Skeletal muscle satellite cell (primary cell): ENCODE measurements around the gene HOMER3.
"Not testable (repeated sequence)": the region's sequence is repeated elsewhere in the genome, so short reads cannot be mapped to it uniquely, and the experiment has no call there.

ENCODE experiments used
- H3K27me3 ChIP-seq: 2 replicates; pipeline ENCODE4 v1.7.0; 2013; ENCODE audit warnings: low read length; ENCODE audit not compliant: control insufficient read depth, insufficient read depth
- H3K36me3 ChIP-seq: 2 replicates; pipeline ENCODE4 v1.7.0; 2013; ENCODE audit warnings: mild to moderate bottlenecking, control low read depth, low read length; ENCODE audit not compliant: insufficient read depth
- H3K4me1 ChIP-seq: 2 replicates; pipeline ENCODE4 v1.7.0; 2013; ENCODE audit warnings: low read length; ENCODE audit not compliant: control insufficient read depth, insufficient read depth
- H3K4me2 ChIP-seq: 2 replicates; pipeline ENCODE4 v1.7.0; 2013; ENCODE audit warnings: mild to moderate bottlenecking, low read length
- H3K4me3 ChIP-seq: 2 replicates; pipeline ENCODE4 v1.7.0; 2013; ENCODE audit warnings: low read length
- H3K9ac ChIP-seq: 2 replicates; pipeline ENCODE4 v1.7.0; 2013; ENCODE audit warnings: mild to moderate bottlenecking, low read depth, low read length, moderate library complexity
- H3K9me3 ChIP-seq: replicated peaks from 2 replicates; pipeline ENCODE4 v1.7.0; 2013; ENCODE audit warnings: mild to moderate bottlenecking, control low read depth, low read length

The HOMER3 gene

DNA sequence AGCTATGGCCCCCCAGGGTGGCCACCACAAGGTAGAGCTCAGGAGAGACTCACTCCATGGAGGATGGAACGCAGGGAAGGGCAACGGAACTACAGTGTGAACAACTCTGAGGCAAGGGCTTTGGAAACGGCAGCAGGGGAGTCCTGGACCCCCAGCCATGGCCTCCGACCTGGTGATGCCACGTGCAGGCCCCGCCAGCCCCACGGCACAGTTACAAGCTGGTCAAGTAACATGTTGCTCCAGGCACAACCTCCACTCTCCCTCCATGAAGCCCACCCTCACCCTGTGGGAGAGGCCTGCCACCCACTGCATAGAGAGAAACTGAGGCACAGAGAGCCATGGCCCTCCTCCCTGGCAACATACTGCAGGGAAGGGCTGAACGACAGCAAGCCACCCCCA, 36.0 kb downstream of the HOMER3 start:
- Histone ChIP-seq H3K4me3 (no peak overlapping the region), H3K27me3 (no peaks in the 10 kb centered on the region), H3K4me2 (no peak overlapping the region), H3K9ac (no peak overlapping the region), H3K4me1 (no peaks in the 10 kb centered on the region), H3K9me3 (no peaks in the 10 kb centered on the region), H3K36me3 (peaks cover 44% of the 10 kb centered on the region)

DNA sequence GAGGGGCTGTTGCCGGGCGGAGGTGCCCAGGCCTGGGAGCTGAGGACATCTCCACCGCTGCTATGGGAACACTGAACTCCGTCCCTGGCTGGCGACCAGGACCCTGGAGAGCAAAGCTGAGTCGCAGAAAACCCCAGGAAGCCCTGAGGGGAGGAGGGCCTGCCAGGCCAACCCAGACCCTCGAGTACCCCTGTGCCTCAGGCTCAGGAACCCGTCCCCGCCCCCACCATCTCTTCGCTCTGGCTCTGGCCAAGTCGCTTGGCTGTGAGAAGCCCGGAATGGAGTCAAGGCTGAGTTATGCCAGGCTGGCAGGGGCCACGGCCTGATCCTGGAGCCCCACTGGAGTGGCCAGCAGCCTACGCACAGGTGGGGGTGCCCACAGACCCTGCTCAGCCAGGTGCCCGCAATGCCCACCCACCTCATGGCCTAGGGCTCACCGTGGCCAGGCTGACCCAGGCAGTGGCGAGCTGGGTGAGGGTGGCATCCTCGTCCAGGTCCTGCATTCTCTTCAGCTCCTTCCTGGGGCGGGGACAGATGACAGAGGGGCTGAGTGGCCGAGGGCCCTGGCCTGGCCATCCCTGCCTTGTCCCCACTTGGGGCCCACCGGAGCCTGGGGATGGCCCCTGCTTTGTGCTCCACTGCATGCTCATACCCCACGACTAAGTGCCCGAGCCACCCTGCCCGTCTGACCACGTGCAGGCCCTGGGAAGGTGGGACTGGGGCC, 36.5 kb downstream of the HOMER3 start:
- Histone ChIP-seq H3K36me3 (peaks cover 43% of the 10 kb centered on the region), H3K4me3 (no peak overlapping the region), H3K9me3 (no peaks in the 10 kb centered on the region)

DNA sequence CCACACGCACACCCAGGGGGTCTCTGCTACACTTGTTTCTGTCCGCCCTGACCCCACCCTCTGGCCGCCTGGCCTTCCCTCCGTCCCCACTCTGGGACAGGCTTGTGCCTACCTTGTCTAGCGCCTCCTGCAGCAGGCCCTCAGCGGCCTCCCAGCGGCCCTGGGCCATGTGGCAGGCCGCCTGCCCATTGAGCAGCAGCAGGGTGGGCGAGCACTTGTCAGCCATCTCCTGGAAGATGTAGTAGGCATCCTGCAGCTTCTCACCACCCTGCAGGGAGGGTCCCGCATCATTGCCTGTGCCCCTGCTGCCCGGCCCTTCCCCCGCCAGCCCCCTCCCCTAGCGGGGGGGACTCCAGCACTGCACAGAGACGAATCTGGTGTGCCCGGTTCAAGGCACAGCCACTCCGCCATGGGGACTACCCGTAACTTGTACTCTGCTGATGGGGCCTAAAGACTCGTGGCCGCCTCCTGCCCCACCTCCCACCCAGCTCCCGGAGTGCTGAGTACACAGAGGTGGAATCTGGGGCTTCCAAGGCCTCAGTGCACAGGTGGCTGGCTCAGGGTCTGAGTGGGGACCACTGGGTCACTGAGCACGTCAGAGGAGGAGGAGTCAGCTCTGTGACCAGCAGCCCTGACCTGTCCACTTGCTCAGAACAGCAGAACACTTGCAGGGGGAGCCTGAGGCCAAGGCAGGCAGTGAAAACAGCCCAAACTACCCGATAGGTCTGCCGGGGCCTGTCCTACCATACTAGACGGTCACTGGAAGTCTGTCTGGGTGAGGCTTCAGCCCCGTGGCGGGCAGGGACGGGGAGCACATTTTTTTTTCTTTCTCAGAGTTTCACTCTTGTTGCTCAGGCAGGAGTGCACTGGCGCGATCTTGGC, 37.6 kb downstream of the HOMER3 start:
- H3K4me2 ChIP-seq = no peak overlapping the region
- H3K4me1 ChIP-seq = no peaks in the 10 kb centered on the region
- H3K4me3 ChIP-seq = no peak overlapping the region
- no peak overlapping the region for H3K9ac ChIP-seq
- H3K27me3 ChIP-seq = no peaks in the 10 kb centered on the region
- H3K9me3 ChIP-seq = no peaks in the 10 kb centered on the region
- H3K36me3 ChIP-seq = peaks cover 43% of the 10 kb centered on the region

More for the DNA sequence above, 36.5 kb downstream of the HOMER3 start:
- Histone ChIP-seq H3K4me1 (no peaks in the 10 kb centered on the region), H3K27me3 (no peaks in the 10 kb centered on the region), H3K4me2 (no peak overlapping the region), H3K9ac (no peak overlapping the region)

DNA sequence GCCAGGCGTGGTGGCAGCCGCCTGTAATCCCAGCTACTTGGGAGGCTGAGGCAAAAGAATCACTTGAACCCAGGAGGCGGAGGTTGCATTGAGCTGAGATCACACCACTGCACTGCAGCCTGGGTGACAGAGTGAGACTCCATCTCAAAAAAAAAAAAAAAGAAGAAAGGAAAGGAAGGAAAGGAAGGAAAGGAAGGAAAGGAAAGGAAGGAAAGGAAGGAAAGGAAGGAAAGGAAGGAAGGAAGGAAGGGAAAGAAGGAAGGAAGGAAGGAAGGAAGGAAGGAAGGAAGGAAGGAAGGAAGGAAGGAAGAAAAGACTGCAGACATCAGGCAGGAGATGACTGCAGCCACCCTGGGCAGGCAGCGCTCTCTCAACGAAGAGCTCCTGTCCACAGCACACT, 38.5 kb downstream of the HOMER3 start:
- not testable (repeated sequence) for H3K4me2 ChIP-seq, H3K4me1 ChIP-seq, H3K9me3 ChIP-seq, H3K27me3 ChIP-seq, H3K4me3 ChIP-seq, H3K9ac ChIP-seq
- H3K36me3 ChIP-seq = peaks cover 36% of the 10 kb centered on the region

DNA sequence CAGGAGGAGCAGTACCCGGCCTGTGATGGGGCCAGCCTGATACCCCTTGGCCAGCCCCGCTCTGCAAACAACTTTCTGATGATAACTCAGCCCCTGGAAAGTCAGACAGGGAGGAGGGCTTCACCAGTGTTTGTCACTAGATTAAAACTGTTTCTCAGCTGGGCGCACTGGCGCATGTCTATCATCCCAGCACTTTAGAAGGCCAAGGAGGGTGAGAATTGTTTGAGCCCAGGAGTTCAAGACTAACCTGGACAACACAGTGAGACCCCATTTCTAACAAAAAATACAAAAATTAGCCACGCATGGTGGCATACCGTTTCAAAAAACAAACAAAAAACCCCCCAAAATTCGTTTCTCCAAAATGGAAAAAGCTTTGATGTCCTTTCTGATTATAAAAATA, 39.5 kb downstream of the HOMER3 start:
- H3K36me3 ChIP-seq = peaks cover 31% of the 10 kb centered on the region
- H3K4me2 ChIP-seq = no peak overlapping the region
- no peak overlapping the region for H3K9ac ChIP-seq
- no peaks in the 10 kb centered on the region for H3K27me3 ChIP-seq
- H3K4me1 ChIP-seq = no peaks in the 10 kb centered on the region
- H3K9me3 ChIP-seq = no peaks in the 10 kb centered on the region
- no peak overlapping the region for H3K4me3 ChIP-seq

DNA sequence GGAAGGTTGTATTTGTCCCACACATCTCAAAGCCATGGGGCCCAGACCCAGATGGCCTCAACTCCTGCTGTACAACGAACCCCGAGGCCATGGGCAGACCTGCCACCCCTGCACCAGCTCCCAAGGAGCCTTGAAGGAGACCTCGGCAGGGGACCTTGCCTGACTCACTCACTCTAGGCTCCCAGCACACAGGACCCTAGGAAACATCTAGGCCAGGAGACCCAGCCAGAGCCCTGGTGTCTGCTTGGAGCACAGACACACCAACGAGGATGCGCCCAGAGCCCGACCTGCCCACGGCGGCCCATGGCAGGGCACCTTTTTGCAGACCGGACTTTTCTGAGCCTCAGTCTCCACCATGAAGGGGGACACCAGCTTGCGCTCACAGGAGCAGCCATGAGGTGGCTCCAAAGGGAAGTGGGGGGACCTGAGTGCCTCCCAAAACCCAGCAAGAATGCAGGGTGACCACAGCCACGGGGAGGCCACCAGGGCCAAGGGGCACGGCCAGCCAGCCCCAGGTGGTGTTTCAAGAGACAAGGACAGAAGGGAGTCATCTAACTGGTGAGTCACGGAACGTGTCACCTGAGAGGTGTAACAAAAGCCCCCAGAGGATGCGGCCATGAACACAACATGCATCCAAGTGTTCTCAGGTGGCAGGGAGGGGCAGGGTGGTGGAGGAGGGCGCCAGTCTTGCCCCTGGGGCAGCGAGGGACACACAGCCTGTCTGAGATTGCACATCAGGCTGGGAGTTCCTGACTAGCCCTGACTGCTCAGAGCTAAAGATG, 40.1 kb downstream of the HOMER3 start:
- H3K36me3 ChIP-seq = peaks cover 31% of the 10 kb centered on the region

DNA sequence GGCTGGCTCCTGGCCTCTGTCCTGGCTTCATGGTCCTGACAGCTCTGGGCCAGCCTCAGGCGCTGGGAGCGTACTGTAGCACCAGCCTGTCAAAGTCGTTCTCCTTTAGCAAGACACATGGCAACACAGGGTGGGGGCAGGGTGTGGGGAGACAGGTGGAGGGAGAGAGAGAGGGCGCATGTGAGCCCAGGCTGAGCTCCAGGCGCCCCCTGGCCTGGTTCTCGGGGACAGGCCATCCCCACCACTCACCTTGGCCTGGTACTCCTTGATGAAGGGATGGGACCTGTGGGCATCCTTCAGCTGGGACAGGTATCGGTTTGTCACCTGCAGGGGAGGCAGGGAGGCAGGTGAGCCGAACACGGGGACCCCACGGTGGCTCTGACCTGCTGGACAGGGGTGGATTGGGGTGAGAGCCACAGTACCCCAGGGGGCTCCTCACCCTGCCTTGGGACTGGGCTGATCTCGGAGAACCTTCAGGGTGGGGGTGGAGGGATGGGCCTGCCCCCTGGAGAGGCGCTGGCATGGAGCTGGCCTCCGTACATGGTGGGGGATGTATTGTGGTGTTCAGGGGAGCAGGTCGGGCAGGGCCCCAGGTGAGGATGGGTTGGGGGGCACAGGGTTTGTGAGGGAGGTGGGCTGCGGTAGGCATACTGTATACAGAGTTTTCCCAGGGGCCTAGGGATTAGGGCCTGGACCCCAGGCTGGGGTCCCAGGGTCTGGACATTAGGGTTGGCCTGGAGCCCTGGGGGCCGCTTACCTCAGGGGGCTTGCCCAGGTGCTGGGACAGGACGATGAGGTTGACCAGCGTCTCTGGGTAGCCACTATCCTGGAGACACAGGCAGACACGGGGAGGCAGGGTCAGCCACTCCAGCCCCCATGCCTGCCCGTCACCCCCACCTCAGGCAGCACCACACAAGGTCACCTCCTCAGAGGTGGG, 41.1 kb downstream of the HOMER3 start:
- Histone ChIP-seq H3K4me3 (no peak overlapping the region), H3K36me3 (peaks cover 25% of the 10 kb centered on the region), H3K9ac (no peak overlapping the region), H3K9me3 (no peaks in the 10 kb centered on the region), H3K4me2 (no peak overlapping the region), H3K4me1 (peaks cover 7% of the 10 kb centered on the region), H3K27me3 (peaks cover 3% of the 10 kb centered on the region)

More for the DNA sequence above, 40.1 kb downstream of the HOMER3 start:
- no peak overlapping the region for H3K9ac ChIP-seq
- no peaks in the 10 kb centered on the region for H3K27me3 ChIP-seq
- H3K4me2 ChIP-seq = no peak overlapping the region
- no peak overlapping the region for H3K4me3 ChIP-seq
- no peaks in the 10 kb centered on the region for H3K9me3 ChIP-seq
- no peaks in the 10 kb centered on the region for H3K4me1 ChIP-seq

DNA sequence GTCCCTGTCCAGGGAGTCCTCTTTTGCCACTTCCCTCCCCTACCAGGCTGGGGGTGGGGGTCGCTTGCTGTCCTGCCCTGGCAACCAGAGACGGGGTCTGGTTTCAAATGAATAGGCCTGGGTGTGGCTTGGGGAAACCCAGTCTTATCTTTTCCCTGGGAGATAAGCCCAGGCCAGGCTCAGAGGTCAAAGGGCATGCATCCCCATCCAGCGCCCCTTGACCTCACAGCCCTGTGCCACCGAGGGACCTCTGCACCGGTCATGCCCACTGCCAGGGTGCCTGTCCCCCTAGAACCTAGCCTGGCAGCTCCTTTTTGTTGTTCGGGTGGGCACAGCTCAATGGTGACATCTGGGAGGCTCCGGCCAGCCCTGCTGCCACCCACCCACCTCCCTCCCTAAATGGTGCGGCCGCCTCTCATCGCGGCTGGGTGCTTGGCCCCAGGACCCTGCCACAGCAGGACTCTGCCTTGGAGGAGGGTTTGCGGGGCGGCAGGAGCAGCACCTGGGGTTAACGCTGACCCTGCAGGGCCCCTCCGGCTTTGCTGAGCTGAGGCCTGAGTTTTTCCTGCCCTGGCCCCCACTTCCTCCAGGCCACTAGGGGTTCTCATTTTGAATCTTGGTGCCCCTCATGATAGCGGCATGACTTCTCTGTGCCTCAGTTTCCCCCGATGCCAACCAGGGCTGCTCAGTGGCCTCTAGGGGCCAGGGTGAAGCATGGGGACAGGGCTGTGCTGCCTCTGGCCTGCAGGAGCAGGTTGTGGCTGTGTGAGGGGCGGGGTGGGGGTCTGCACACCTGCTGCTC, 42.2 kb downstream of the HOMER3 start:
- H3K9ac ChIP-seq = no peak overlapping the region
- H3K4me2 ChIP-seq = no peak overlapping the region
- H3K36me3 ChIP-seq = peaks cover 20% of the 10 kb centered on the region
- no peak overlapping the region for H3K4me3 ChIP-seq
- no peaks in the 10 kb centered on the region for H3K9me3 ChIP-seq
- peaks cover 14% of the 10 kb centered on the region for H3K4me1 ChIP-seq
- H3K27me3 ChIP-seq = peaks cover 12% of the 10 kb centered on the region

DNA sequence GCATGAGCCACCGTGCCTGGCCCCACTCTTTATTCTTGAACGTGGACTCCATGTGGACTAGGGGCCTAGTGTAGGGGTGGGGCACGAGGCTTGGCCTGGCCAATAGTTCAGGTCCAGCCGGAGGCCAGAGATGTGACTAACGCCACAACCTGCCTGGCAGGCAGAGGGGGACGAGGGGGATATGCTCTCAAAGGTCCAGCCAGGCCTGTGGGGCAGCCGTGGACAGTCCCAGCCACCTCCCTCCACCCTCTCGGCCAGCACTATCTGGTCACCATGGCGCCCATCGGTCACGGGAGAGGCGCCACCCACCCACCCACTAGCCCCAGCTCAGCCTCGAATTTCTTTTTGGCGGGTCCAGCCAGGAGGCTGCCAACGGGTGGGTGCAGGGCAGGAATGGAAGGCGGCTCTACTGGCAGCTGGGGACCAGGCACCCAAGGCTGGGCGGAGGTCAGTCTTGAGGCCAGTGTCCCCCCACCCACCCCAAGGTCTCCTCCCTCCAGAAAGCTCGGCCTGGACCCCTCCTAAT, 42.9 kb downstream of the HOMER3 start:
- Histone ChIP-seq H3K4me2 (no peak overlapping the region), H3K27me3 (peaks cover 17% of the 10 kb centered on the region), H3K9me3 (no peaks in the 10 kb centered on the region), H3K36me3 (peaks cover 18% of the 10 kb centered on the region), H3K4me3 (no peak overlapping the region), H3K9ac (no peak overlapping the region), H3K4me1 (peaks cover 14% of the 10 kb centered on the region)
